Nucleus accumbens (tissue), 56 donors: ENCODE data around the gene SHISA8.

ENCODE experiments used
- DNase-seq, 56 donors: peaks; one replicate each; lab custom pipeline; 2025; lab: John Stamatoyannopoulos, UW

SHISA8 gene

GRCh38 chr22:41868556-41868955 is 46.3 kb downstream of the SHISA8 start:
- no peak for DNase-seq

GRCh38 chr22:41863472-41863871 is 51.4 kb downstream of the SHISA8 start:
- no peak for DNase-seq

GRCh38 chr22:41862530-41863266 is 52.2 kb downstream of the SHISA8 start:
- DNase-seq = no peak

GRCh38 chr22:41862160-41862529 is 52.7 kb downstream of the SHISA8 start:
- no peak for DNase-seq
